ENCODE measurements around the gene PARD3.

DNA sequence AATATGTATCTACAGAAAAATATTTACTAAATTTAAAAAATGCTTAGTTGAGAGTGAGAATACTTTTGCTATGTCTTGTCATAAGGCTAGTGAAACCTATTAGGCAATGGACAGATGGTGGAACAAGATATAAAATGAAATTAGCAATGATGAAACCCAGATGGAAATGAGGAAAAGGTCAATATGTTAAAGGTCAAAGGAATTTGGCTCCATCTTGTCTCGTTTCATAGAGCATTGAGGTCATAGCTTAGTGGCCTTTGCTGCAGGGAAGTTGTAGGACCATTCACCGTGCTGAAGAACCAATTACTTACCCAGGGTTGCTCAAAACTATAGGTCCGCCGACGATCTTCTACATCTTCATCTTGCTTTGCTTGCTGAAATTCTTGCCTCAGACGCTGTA lies 683.9 kb downstream of the PARD3 start:
- TF ChIP-seq, protein P1, sequence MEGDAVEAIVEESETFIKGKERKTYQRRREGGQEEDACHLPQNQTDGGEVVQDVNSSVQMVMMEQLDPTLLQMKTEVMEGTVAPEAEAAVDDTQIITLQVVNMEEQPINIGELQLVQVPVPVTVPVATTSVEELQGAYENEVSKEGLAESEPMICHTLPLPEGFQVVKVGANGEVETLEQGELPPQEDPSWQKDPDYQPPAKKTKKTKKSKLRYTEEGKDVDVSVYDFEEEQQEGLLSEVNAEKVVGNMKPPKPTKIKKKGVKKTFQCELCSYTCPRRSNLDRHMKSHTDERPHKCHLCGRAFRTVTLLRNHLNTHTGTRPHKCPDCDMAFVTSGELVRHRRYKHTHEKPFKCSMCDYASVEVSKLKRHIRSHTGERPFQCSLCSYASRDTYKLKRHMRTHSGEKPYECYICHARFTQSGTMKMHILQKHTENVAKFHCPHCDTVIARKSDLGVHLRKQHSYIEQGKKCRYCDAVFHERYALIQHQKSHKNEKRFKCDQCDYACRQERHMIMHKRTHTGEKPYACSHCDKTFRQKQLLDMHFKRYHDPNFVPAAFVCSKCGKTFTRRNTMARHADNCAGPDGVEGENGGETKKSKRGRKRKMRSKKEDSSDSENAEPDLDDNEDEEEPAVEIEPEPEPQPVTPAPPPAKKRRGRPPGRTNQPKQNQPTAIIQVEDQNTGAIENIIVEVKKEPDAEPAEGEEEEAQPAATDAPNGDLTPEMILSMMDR (IDR thresholded peaks at IDR 0.05), result no peak
- TF ChIP-seq POLR2A (IDR thresholded peaks at IDR 0.05), result no peak
